Gastrocnemius medialis (tissue), 4 donors: ENCODE measurements around the gene IL1RAP. TPM values are rescaled to one million over a fixed set of nuclear protein-coding genes. Genes with fewer than 3 reads are reported as not detected.

Experiments
- ATAC-seq, 2 donors: fragments of 150-250 bp; one replicate each; pipeline ENCODE4 v1.9.1; 2016
- DNase-seq, 2 donors: peaks; one replicate each; pipeline ENCODE4 v3.0.0-alpha.2; 2019
- H3K27ac ChIP-seq, 4 donors: fragments of 200-600 bp; sonication (generic); 1 replicate in 1 of 4; 2 replicates in 3 of 4; pipeline ENCODE4 v1.5.1; 2016 to 2018; ENCODE audit warnings: mild to moderate bottlenecking in 2 of 4, moderate library complexity in 1 of 4
- H3K27me3 ChIP-seq, 3 donors: fragments of 200-600 bp; sonication (generic) in 2 of 3; 1 replicate in 1 of 3; 2 replicates in 2 of 3; pipeline versions ENCODE4 v1.5.1 to v1.6.0; 2016 to 2019; ENCODE audit warnings: mild to moderate bottlenecking in 1 of 3, moderate library complexity in 1 of 3
- H3K36me3 ChIP-seq, 2 donors: fragments of 200-600 bp; sonication (generic) in 1 of 2; one replicate each; pipeline ENCODE4 v1.5.1; 2017 to 2018
- H3K4me1 ChIP-seq, 2 donors: fragments of 200-600 bp; sonication (generic) in 1 of 2; one replicate each; pipeline ENCODE4 v1.5.1; 2016 to 2017; ENCODE audit warnings: mild to moderate bottlenecking in 2 of 2
- H3K4me3 ChIP-seq, 4 donors: fragments of 200-600 bp; sonication (generic) in 3 of 4; 1 replicate in 1 of 4; 2 replicates in 3 of 4; pipeline ENCODE4 v1.5.1; 2016 to 2019; ENCODE audit warnings: mild to moderate bottlenecking in 2 of 4
- H3K9me3 ChIP-seq, 3 donors: fragments of 200-600 bp; sonication (generic) in 2 of 3; 1 replicate in 1 of 3; 2 replicates in 2 of 3; pipeline ENCODE4 v1.5.1; 2016 to 2019
- POLR2A ChIP-seq, 2 donors: fragments of 450-650 bp; IDR thresholded peaks; one replicate each; pipeline ENCODE4 v1.6.1; 2017; ENCODE audit warnings: antibody characterized with exemption in 2 of 2, mild to moderate bottlenecking in 2 of 2, moderate library complexity in 2 of 2
- in situ Hi-C, 4 donors: fragments of 200-750 bp; cut with MboI; loops; one replicate each; pipeline versions ENCODE4 v1.15.0 to v1.8.0; 2017; ENCODE audit warnings: low sequenced_read_pairs in 4 of 4
- intact Hi-C: fragments of 100-400 bp; cut with DNase I; formaldehyde crosslinking; loops from one replicate; pipeline ENCODE4 v1.15.1; 2023; ENCODE audit warnings: low total_unique reads
- total RNA-seq, 4 donors: library from RNA; depleted of rRNA; stranded (reverse); fragments of >200 nt; gene quantifications; one replicate each; pipeline versions ENCODE4 v1.1.0 to v1.2.3, GENCODE V29; 2016
- TF ChIP-seq, protein P1 (sequence below), 5 experiments: fragments of 450-650 bp in 3 of 5; fragments of 200-600 bp in 2 of 5; sonication (generic) in 2 of 5; IDR thresholded peaks in 4 of 5; conservative IDR thresholded peaks in 1 of 5; 1 replicate in 4 of 5; 2 replicates in 1 of 5; pipeline ENCODE4 v1.5.1; 2016 to 2019; ENCODE audit warnings: antibody characterized with exemption in 5 of 5, mild to moderate bottlenecking in 3 of 5, moderate library complexity in 3 of 5

The IL1RAP gene
- total RNA-seq, 4 donors from 2014 or later, result 1.1 to 3.3 (median 2.6) TPM

DNA sequence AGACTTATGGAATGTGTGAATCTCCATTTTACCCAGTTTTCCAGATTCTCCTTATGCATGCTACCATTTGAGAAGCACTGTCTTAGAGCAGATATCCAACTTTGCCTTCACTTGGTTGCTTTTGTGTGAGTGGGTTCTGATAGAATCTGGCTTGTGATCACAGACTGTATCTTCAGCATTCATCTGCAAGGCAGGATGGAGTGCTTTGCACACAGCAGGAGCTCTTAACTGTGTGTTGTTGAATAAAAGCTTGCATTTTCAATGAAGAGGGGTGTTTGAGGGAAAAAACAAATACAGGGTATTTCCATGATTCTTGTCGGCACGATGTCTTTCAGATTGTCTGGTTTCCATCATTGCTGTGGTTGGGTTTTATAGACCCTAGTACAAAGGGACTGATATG is 24.4 kb downstream of the IL1RAP start:
- DNase-seq, result no peak

GRCh38 chr3:190539526-190539925 is 25.6 kb downstream of the IL1RAP start:
- H3K4me3 ChIP-seq, result no peak overlapping the region
- no peaks in the 10 kb centered on the region for H3K27me3 ChIP-seq
- H3K4me1 ChIP-seq, result peaks cover 0 to under 1% of the 10 kb centered on the region in 2 donors
- in situ Hi-C loops, result no loop called here
- no peaks in the 10 kb centered on the region for H3K9me3 ChIP-seq
- no peak for ATAC-seq
- no peak for DNase-seq
- H3K27ac ChIP-seq, result no peak overlapping the region
- no peaks in the 10 kb centered on the region for H3K36me3 ChIP-seq
- TF ChIP-seq, protein P1, sequence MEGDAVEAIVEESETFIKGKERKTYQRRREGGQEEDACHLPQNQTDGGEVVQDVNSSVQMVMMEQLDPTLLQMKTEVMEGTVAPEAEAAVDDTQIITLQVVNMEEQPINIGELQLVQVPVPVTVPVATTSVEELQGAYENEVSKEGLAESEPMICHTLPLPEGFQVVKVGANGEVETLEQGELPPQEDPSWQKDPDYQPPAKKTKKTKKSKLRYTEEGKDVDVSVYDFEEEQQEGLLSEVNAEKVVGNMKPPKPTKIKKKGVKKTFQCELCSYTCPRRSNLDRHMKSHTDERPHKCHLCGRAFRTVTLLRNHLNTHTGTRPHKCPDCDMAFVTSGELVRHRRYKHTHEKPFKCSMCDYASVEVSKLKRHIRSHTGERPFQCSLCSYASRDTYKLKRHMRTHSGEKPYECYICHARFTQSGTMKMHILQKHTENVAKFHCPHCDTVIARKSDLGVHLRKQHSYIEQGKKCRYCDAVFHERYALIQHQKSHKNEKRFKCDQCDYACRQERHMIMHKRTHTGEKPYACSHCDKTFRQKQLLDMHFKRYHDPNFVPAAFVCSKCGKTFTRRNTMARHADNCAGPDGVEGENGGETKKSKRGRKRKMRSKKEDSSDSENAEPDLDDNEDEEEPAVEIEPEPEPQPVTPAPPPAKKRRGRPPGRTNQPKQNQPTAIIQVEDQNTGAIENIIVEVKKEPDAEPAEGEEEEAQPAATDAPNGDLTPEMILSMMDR (IDR thresholded peaks at IDR 0.05 in 4 of 5, conservative IDR thresholded peaks at IDR 0.05 in 1 of 5), result no peak
- no peak for TF ChIP-seq POLR2A (IDR thresholded peaks at IDR 0.05)
- intact Hi-C loops, result loop anchor here (1.0 kb wide), 1 partner anchor 47 kb away; no protein-coding TSS in a partner anchor

More for the DNA sequence above, 24.4 kb downstream of the IL1RAP start:
- intact Hi-C loops (no loop called here), in situ Hi-C loops (no loop called here)
- Histone ChIP-seq H3K27me3 (no peaks in the 10 kb centered on the region), H3K4me3 (no peak overlapping the region), H3K9me3 (no peaks in the 10 kb centered on the region), H3K4me1 (peaks cover 7 to 9% of the 10 kb centered on the region in 2 donors), H3K36me3 (no peaks in the 10 kb centered on the region), H3K27ac (no peak overlapping the region)
- ATAC-seq, result no peak
- no peak for TF ChIP-seq POLR2A (IDR thresholded peaks at IDR 0.05)
- TF ChIP-seq, protein P1 (IDR thresholded peaks at IDR 0.05 in 4 of 5, conservative IDR thresholded peaks at IDR 0.05 in 1 of 5), result no peak

DNA sequence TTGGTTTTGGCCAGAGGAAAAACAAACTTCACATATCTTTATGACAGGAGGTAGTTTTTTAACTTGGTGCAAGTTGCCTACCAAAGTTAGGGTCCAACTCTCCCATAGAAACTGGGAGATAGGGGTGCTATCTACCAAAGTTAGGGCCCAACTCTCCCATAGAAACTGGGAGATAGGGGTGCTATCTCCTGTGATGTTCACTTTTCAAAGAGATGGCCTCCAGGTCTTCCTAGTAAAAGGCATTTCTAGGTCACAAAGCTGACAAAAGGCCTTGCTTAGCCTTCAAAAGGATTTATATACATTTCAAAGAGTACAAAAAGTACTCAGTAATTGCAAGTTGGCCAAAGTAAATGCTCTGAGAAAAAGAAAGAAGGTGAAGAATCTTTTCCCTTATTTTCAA is 27.1 kb downstream of the IL1RAP start:
- Histone ChIP-seq H3K27ac (no peak overlapping the region), H3K36me3 (no peaks in the 10 kb centered on the region), H3K4me3 (no peak overlapping the region), H3K4me1 (no peaks in the 10 kb centered on the region), H3K9me3 (no peaks in the 10 kb centered on the region), H3K27me3 (no peaks in the 10 kb centered on the region)
- intact Hi-C loops, result no loop called here
- DNase-seq (no peak), ATAC-seq (no peak)
- in situ Hi-C loops, result no loop called here
- TF ChIP-seq POLR2A (IDR thresholded peaks at IDR 0.05), result no peak
- TF ChIP-seq, protein P1 (IDR thresholded peaks at IDR 0.05 in 4 of 5, conservative IDR thresholded peaks at IDR 0.05 in 1 of 5), result no peak

DNA sequence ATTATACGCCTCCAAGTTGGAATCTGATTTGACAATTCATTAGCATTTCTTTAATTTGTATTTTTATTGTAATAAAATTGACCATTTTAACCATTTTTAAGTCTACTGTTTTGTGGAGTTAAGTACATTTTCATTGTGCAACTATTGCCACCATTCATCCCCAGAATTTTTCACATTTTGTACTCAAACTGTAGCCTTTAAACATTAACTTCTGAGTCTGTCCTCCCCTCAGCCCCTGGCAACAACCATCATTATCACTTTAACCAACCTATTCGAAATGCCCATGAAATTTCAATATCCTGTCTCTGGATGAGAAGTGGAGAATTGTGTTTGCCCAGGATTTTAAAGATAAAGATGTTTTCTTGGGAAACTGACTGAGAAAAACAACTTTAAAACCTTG is 27.7 kb downstream of the IL1RAP start:
- no peaks in the 10 kb centered on the region for H3K27me3 ChIP-seq

More for the DNA sequence above, 27.7 kb downstream of the IL1RAP start:
- TF ChIP-seq, protein P1 (IDR thresholded peaks at IDR 0.05 in 4 of 5, conservative IDR thresholded peaks at IDR 0.05 in 1 of 5), result no peak
- TF ChIP-seq POLR2A (IDR thresholded peaks at IDR 0.05), result no peak
- H3K27ac ChIP-seq, result no peak overlapping the region
- H3K36me3 ChIP-seq, result no peaks in the 10 kb centered on the region
- ATAC-seq, result no peak
- intact Hi-C loops, result no loop called here
- H3K4me1 ChIP-seq, result no peaks in the 10 kb centered on the region
- H3K4me3 ChIP-seq, result no peak overlapping the region
- DNase-seq, result no peak
- H3K9me3 ChIP-seq, result no peaks in the 10 kb centered on the region
- in situ Hi-C loops, result no loop called here
